Measurements from ENCODE around the gene ANKFN1.

ANKFN1 gene

GRCh38 chr17:56451629-56452028 is 298.4 kb downstream of the ANKFN1 start:
- DNase-seq: no peak

GRCh38 chr17:56452461-56452860 is 299.2 kb downstream of the ANKFN1 start:
- DNase-seq: no peak

GRCh38 chr17:56457501-56457900 is 304.2 kb downstream of the ANKFN1 start:
- no peak for DNase-seq

- no peak for DNase-seq
Measured at GRCh38 chr17:56465886-56466285, 312.6 kb downstream of the ANKFN1 start.

GRCh38 chr17:56468840-56469239 is 315.6 kb downstream of the ANKFN1 start:
- no peak for DNase-seq

GRCh38 chr17:56471696-56472095 is 318.4 kb downstream of the ANKFN1 start:
- no peak for DNase-seq

GRCh38 chr17:56475116-56475515 is 321.8 kb downstream of the ANKFN1 start:
- no peak for DNase-seq

- DNase-seq: peak; percentile 2
Measured at GRCh38 chr17:56478836-56479447, 325.7 kb downstream of the ANKFN1 start.

GRCh38 chr17:56480501-56480900 is 327.2 kb downstream of the ANKFN1 start:
- no peak for DNase-seq

- no peak for DNase-seq
Measured at GRCh38 chr17:56481659-56482058, 328.4 kb downstream of the ANKFN1 start.

- DNase-seq: no peak
Measured at GRCh38 chr17:56482229-56482628, 329.0 kb downstream of the ANKFN1 start.

- no peak for DNase-seq
Measured at GRCh38 chr17:56486732-56487131, 333.5 kb downstream of the ANKFN1 start.

GRCh38 chr17:56488800-56489199 is 335.5 kb downstream of the ANKFN1 start:
- no peak for DNase-seq

GRCh38 chr17:56489980-56490379 is 336.7 kb downstream of the ANKFN1 start:
- DNase-seq: no peak

GRCh38 chr17:56495556-56495955 is 342.3 kb downstream of the ANKFN1 start:
- no peak for DNase-seq

- DNase-seq: no peak
Measured at GRCh38 chr17:56497132-56497531, 343.9 kb downstream of the ANKFN1 start.

- DNase-seq: peak; percentile 6
Measured at GRCh38 chr17:56499799-56500388, 346.6 kb downstream of the ANKFN1 start.

GRCh38 chr17:56502120-56502654 is 348.9 kb downstream of the ANKFN1 start:
- peak; percentile 7 for DNase-seq

- DNase-seq: no peak
Measured at GRCh38 chr17:56505154-56505756, 352.0 kb downstream of the ANKFN1 start.

- no peak for DNase-seq
Measured at GRCh38 chr17:56506349-56506748, 353.1 kb downstream of the ANKFN1 start.

GRCh38 chr17:56510554-56511342 is 357.5 kb downstream of the ANKFN1 start:
- no peak for DNase-seq

- no peak for DNase-seq
Measured at GRCh38 chr17:56514264-56514663, 361.0 kb downstream of the ANKFN1 start.

GRCh38 chr17:56514899-56515298 is 361.6 kb downstream of the ANKFN1 start:
- DNase-seq: no peak
